Gastrocnemius medialis (tissue), 4 donors: ENCODE measurements around the gene ADCY1.

Experiments used
- CTCF ChIP-seq, 5 experiments: fragments of 450-650 bp in 3 of 5; fragments of 200-600 bp in 2 of 5; sonication (generic) in 2 of 5; IDR thresholded peaks in 4 of 5; conservative IDR thresholded peaks in 1 of 5; 1 replicate in 4 of 5; 2 replicates in 1 of 5; pipeline ENCODE4 v1.5.1; 2016 to 2019; ENCODE audit warnings: antibody characterized with exemption in 5 of 5, mild to moderate bottlenecking in 3 of 5, moderate library complexity in 3 of 5
- POLR2A ChIP-seq, 2 donors: fragments of 450-650 bp; IDR thresholded peaks; one replicate each; pipeline ENCODE4 v1.6.1; 2017; ENCODE audit warnings: antibody characterized with exemption in 2 of 2, mild to moderate bottlenecking in 2 of 2, moderate library complexity in 2 of 2

- TF ChIP-seq CTCF (IDR thresholded peaks at IDR 0.05 in 4 of 5, conservative IDR thresholded peaks at IDR 0.05 in 1 of 5), result no peak
- TF ChIP-seq POLR2A (IDR thresholded peaks at IDR 0.05), result no peak
These were observed 10.8 kb upstream of the ADCY1 start for GRCh38 chr7:45563401-45563800.
